Thyroid gland (tissue), 4 donors: ENCODE measurements around the gene PTPRR. TPM values are rescaled to one million over a fixed set of nuclear protein-coding genes. Genes with fewer than 3 reads are reported as not detected.

Source experiments
- DNase-seq, 2 donors: peaks; one replicate each; pipeline ENCODE4 v3.0.0-alpha.2; 2019
- H3K27ac ChIP-seq, 3 donors: fragments of 200-600 bp; sonication (generic); 1 replicate in 2 of 3; 2 replicates in 1 of 3; pipeline ENCODE4 v1.5.1; 2016 to 2019; ENCODE audit warnings: mild to moderate bottlenecking in 1 of 3, moderate library complexity in 1 of 3
- H3K27me3 ChIP-seq: fragments of 200-600 bp; sonication (generic); one replicate; pipeline ENCODE4 v1.5.1; 2019
- H3K36me3 ChIP-seq, 2 donors: fragments of 200-600 bp; sonication (generic); one replicate each; pipeline ENCODE4 v1.5.1; 2016 to 2019
- H3K4me1 ChIP-seq, 2 donors: fragments of 200-600 bp; sonication (generic); one replicate each; pipeline ENCODE4 v1.5.1; 2017 to 2019
- H3K4me3 ChIP-seq, 3 donors: fragments of 200-600 bp; sonication (generic); replicated peaks in 1 of 3; 1 replicate in 2 of 3; 2 replicates in 1 of 3; pipeline ENCODE4 v1.5.1; 2016; ENCODE audit warnings: mild to moderate bottlenecking in 1 of 3
- H3K9me3 ChIP-seq: fragments of 200-600 bp; sonication (generic); one replicate; pipeline ENCODE4 v1.5.1; 2017
- CTCF ChIP-seq, 6 experiments: fragments of 200-600 bp in 3 of 6; fragments of 450-650 bp in 3 of 6; sonication (generic) in 3 of 6; IDR thresholded peaks; one replicate each; pipeline ENCODE4 v1.5.1; 2016 to 2019; ENCODE audit warnings: antibody characterized with exemption in 6 of 6, mild to moderate bottlenecking in 2 of 6, inconsistent platforms in 1 of 6, moderate library complexity in 1 of 6
- POLR2A ChIP-seq, 2 donors: fragments of 450-650 bp; IDR thresholded peaks; one replicate each; pipeline ENCODE4 v1.6.1; 2017; ENCODE audit warnings: antibody characterized with exemption in 2 of 2, mild to moderate bottlenecking in 2 of 2, moderate library complexity in 1 of 2
- WGBS, 2 donors: methylation state at CpG; one replicate each; pipeline ENCODE4 v1.1.5; 2017; 5-methylcytosine and 5-hydroxymethylcytosine counted together
- intact Hi-C: fragments of 100-400 bp; cut with DNase I; formaldehyde crosslinking; loops from one replicate; pipeline ENCODE4 v1.15.1; 2023
- total RNA-seq, 4 donors: library from RNA; depleted of rRNA; stranded (reverse); fragments of >200 nt; gene quantifications; one replicate each; pipeline ENCODE4 v1.2.3, GENCODE V29; 2016

The PTPRR gene
- total RNA-seq, 4 donors from 2014 or later: 0.39 to 0.94 (median 0.67) TPM; not detected in 1

GRCh38 chr12:70838127-70838526, 82.4 kb downstream of the PTPRR start:
- Histone ChIP-seq H3K27me3 (no peaks in the 10 kb centered on the region), H3K36me3 (no peaks in the 10 kb centered on the region), H3K27ac (no peak overlapping the region), H3K9me3 (no peaks in the 10 kb centered on the region), H3K4me3 (no peak overlapping the region), H3K4me1 (no peaks in the 10 kb centered on the region)
- WGBS, 2 donors: 62 to 67% methylated on average over 2 of the region's 2 CpGs
- no peak for DNase-seq
- no peak for TF ChIP-seq POLR2A (IDR thresholded peaks at IDR 0.05)
- TF ChIP-seq CTCF (IDR thresholded peaks at IDR 0.05): no peak
- intact Hi-C loops: no loop called here

GRCh38 chr12:70837026-70837425, 83.5 kb downstream of the PTPRR start:
- DNase-seq: no peak
- intact Hi-C loops: no loop called here
- no peak overlapping the region for H3K27ac ChIP-seq
- no peak for TF ChIP-seq POLR2A (IDR thresholded peaks at IDR 0.05)
- TF ChIP-seq CTCF (IDR thresholded peaks at IDR 0.05): no peak
- no peaks in the 10 kb centered on the region for H3K27me3 ChIP-seq
- no peaks in the 10 kb centered on the region for H3K36me3 ChIP-seq
- H3K9me3 ChIP-seq: no peaks in the 10 kb centered on the region
- H3K4me3 ChIP-seq: no peak overlapping the region
- H3K4me1 ChIP-seq: no peaks in the 10 kb centered on the region

GRCh38 chr12:70835948-70836347, 84.6 kb downstream of the PTPRR start:
- Histone ChIP-seq H3K36me3 (no peaks in the 10 kb centered on the region), H3K4me3 (no peak overlapping the region), H3K27ac (no peak overlapping the region), H3K27me3 (no peaks in the 10 kb centered on the region), H3K9me3 (no peaks in the 10 kb centered on the region), H3K4me1 (no peaks in the 10 kb centered on the region)
- TF ChIP-seq CTCF (IDR thresholded peaks at IDR 0.05): no peak
- TF ChIP-seq POLR2A (IDR thresholded peaks at IDR 0.05): no peak
- WGBS, 2 donors: 84 to 86% methylated on average over 2 of the region's 2 CpGs
- DNase-seq: no peak
- intact Hi-C loops: no loop called here

- Histone ChIP-seq H3K4me3 (no peak overlapping the region), H3K27ac (no peak overlapping the region), H3K36me3 (no peaks in the 10 kb centered on the region), H3K9me3 (no peaks in the 10 kb centered on the region), H3K4me1 (no peaks in the 10 kb centered on the region), H3K27me3 (no peaks in the 10 kb centered on the region)
- DNase-seq: no peak
- WGBS, 2 donors: 54 to 63% methylated on average over 2 of the region's 2 CpGs
- TF ChIP-seq POLR2A (IDR thresholded peaks at IDR 0.05): no peak
- TF ChIP-seq CTCF (IDR thresholded peaks at IDR 0.05): no peak
- intact Hi-C loops: no loop called here
Observed at GRCh38 chr12:70831543-70831942, 89.0 kb downstream of the PTPRR start.

- Histone ChIP-seq H3K9me3 (no peaks in the 10 kb centered on the region), H3K27ac (no peak overlapping the region), H3K4me3 (no peak overlapping the region), H3K36me3 (no peaks in the 10 kb centered on the region), H3K27me3 (no peaks in the 10 kb centered on the region), H3K4me1 (no peaks in the 10 kb centered on the region)
- 80 to 82% methylated on average over 4 of the region's 4 CpGs for WGBS, 2 donors
- TF ChIP-seq POLR2A (IDR thresholded peaks at IDR 0.05) (no peak), CTCF (IDR thresholded peaks at IDR 0.05) (no peak)
- intact Hi-C loops: no loop called here
- DNase-seq: no peak
Observed at GRCh38 chr12:70830221-70831061, 90.1 kb downstream of the PTPRR start.
